NCI-H187 (cell line): ENCODE measurements around the gene TMEM37.

Experiments used
- DNase-seq, 2 experiments: peaks; one replicate each; lab custom pipeline; 2025; lab: John Stamatoyannopoulos, UW

TMEM37 gene

GRCh38 chr2:119417908-119418307, 13.7 kb upstream of the TMEM37 start:
- no peak for DNase-seq

GRCh38 chr2:119419065-119419464, 12.6 kb upstream of the TMEM37 start:
- no peak for DNase-seq

- DNase-seq, result no peak
These were observed 11.7 kb upstream of the TMEM37 start for GRCh38 chr2:119419803-119420508.

GRCh38 chr2:119421304-119421703, 10.3 kb upstream of the TMEM37 start:
- DNase-seq, result no peak

GRCh38 chr2:119421741-119422140, 9.9 kb upstream of the TMEM37 start:
- DNase-seq, result no peak

- no peak for DNase-seq
These were observed 9.1 kb upstream of the TMEM37 start for GRCh38 chr2:119422360-119423107.

GRCh38 chr2:119423108-119423444, 8.6 kb upstream of the TMEM37 start:
- DNase-seq, result no peak

GRCh38 chr2:119423811-119424210, 7.8 kb upstream of the TMEM37 start:
- DNase-seq, result no peak

GRCh38 chr2:119424284-119425118, 7.2 kb upstream of the TMEM37 start:
- no peak for DNase-seq

GRCh38 chr2:119425119-119425405, 6.6 kb upstream of the TMEM37 start:
- DNase-seq, result no peak

- no peak for DNase-seq
These were observed 5.8 kb upstream of the TMEM37 start for GRCh38 chr2:119425620-119426395.

GRCh38 chr2:119426396-119426675, 5.3 kb upstream of the TMEM37 start:
- DNase-seq, result no peak

GRCh38 chr2:119426801-119427395, 4.8 kb upstream of the TMEM37 start:
- no peak for DNase-seq

- DNase-seq, result no peak
These were observed 3.9 kb upstream of the TMEM37 start for GRCh38 chr2:119427756-119428155.

GRCh38 chr2:119428488-119429224, 3.0 kb upstream of the TMEM37 start:
- DNase-seq, result no peak

GRCh38 chr2:119429225-119429981, 2.3 kb upstream of the TMEM37 start:
- no peak for DNase-seq

GRCh38 chr2:119430023-119430498, 1.6 kb upstream of the TMEM37 start:
- no peak for DNase-seq

- DNase-seq, result no peak
These were observed 559 bp downstream of the TMEM37 start for GRCh38 chr2:119431976-119432850.

GRCh38 chr2:119432851-119433522, 1.3 kb downstream of the TMEM37 start:
- DNase-seq, result no peak
